HepG2 (cell line): ENCODE results near the gene RFC2. TPM values are rescaled to one million over a fixed set of nuclear protein-coding genes. Genes with fewer than 3 reads are reported as not detected.

Source experiments
- CHD2 ChIP-seq: IDR thresholded peaks from 2 replicates; pipeline ENCODE4 v1.6.1; 2011; ENCODE audit warnings: low read depth, low read length, improper control_type of control experiment
- FOXK2 ChIP-seq: fragments of 450-650 bp; IDR thresholded peaks from 2 replicates; pipeline ENCODE4 v1.6.1; 2016
- GABPB1 ChIP-seq: IDR thresholded peaks from 2 replicates; pipeline ENCODE4 v1.6.1; 2016; ENCODE audit warnings: mild to moderate bottlenecking, missing genetic modification reagents, moderate library complexity, missing compliant biosample characterization
- GLMP ChIP-seq: sonication (generic); formaldehyde crosslinking; IDR thresholded peaks from 2 replicates; pipeline ENCODE4 v1.9.0; 2021; ENCODE audit warnings: missing genetic modification reagents, mild to moderate bottlenecking, borderline replicate concordance
- HNRNPK ChIP-seq: fragments of 200-400 bp; formaldehyde crosslinking; IDR thresholded peaks from 2 replicates; pipeline ENCODE4 v1.6.1; 2018; ENCODE audit warnings: low read length, low read depth, moderate library complexity, mild to moderate bottlenecking; ENCODE audit not compliant: poor library complexity, severe bottlenecking
- KDM6A ChIP-seq: IDR thresholded peaks from 2 replicates; pipeline ENCODE4 v1.6.1; 2016; ENCODE audit warnings: low read depth
- MNT ChIP-seq: fragments of 450-650 bp; IDR thresholded peaks from 2 replicates; pipeline ENCODE4 v1.6.1; 2016
- RNF219 ChIP-seq: sonication (generic); formaldehyde crosslinking; IDR thresholded peaks from 2 replicates; pipeline ENCODE4 v1.5.0; 2020; ENCODE audit warnings: mild to moderate bottlenecking, missing genetic modification reagents
- SMARCE1 ChIP-seq: fragments of 450-650 bp; IDR thresholded peaks from 2 replicates; pipeline ENCODE4 v1.6.1; 2017; ENCODE audit warnings: borderline replicate concordance
- SSRP1 ChIP-seq: IDR thresholded peaks from 2 replicates; pipeline ENCODE4 v1.6.1; 2016; ENCODE audit warnings: control low read depth
- U2AF1 ChIP-seq: fragments of 200-400 bp; formaldehyde crosslinking; optimal IDR thresholded peaks from 2 replicates; pipeline ENCODE3; 2017; ENCODE audit warnings: mild to moderate bottlenecking, low read depth, low read length
- ZNF468 ChIP-seq: sonication (generic); formaldehyde crosslinking; IDR thresholded peaks from 2 replicates; pipeline ENCODE4 v1.8.0; 2022; ENCODE audit warnings: mild to moderate bottlenecking, moderate library complexity, missing genetic modification reagents
- ZNF547 ChIP-seq: sonication (generic); formaldehyde crosslinking; IDR thresholded peaks from 2 replicates; pipeline ENCODE4 v1.5.1; 2020; ENCODE audit warnings: mild to moderate bottlenecking, missing genetic modification reagents
- polyA plus RNA-seq, 8 experiments: library from polyadenylated mRNA; depleted of rRNA in 3 of 8; stranded (reverse) in 7 of 8; unstranded in 1 of 8; fragments of >200 nt; fragmentation: Illumina TruSeq in 4 of 8; extraction: Trizol in 4 of 8; gene quantifications; 2 replicates each; pipeline versions ENCODE4 v1.2.1 to v1.2.3, GENCODE V29; 2011 to 2016; ENCODE audit warnings: low read depth in 4 of 8, missing spikeins in 1 of 8, mixed read lengths in 1 of 8; ENCODE audit not compliant: insufficient read depth in 1 of 8
- total RNA-seq, 5 experiments: library from RNA; depleted of rRNA; stranded (reverse); fragments of >200 nt; fragmentation: Illumina TruSeq; extraction: Trizol; gene quantifications; 2 replicates each; pipeline ENCODE4 v1.2.3, GENCODE V29; 2016; ENCODE audit warnings: low read depth in 1 of 5
- TF ChIP-seq, protein P1 (sequence below): IDR thresholded peaks from 2 replicates; pipeline ENCODE4 v1.6.1; 2016; ENCODE audit warnings: mild to moderate bottlenecking
- TF ChIP-seq, protein P2 (sequence below): sonication (generic); formaldehyde crosslinking; IDR thresholded peaks from 2 replicates; pipeline ENCODE4 v1.4.0; 2020; ENCODE audit warnings: missing genetic modification reagents
- TF ChIP-seq, protein P3 (sequence below): sonication (generic); formaldehyde crosslinking; IDR thresholded peaks from 2 replicates; pipeline ENCODE4 v1.4.0; 2020; ENCODE audit warnings: missing genetic modification reagents
- TF ChIP-seq, protein P4 (sequence below): sonication (generic); formaldehyde crosslinking; IDR thresholded peaks from 2 replicates; pipeline ENCODE4 v1.9.0; 2021; ENCODE audit warnings: missing genetic modification reagents, mild to moderate bottlenecking, borderline replicate concordance

The RFC2 gene
- total and polyA plus RNA-seq, 2 of the 13 experiments (the other 11 are each of a cell fraction or from before 2014, with no cell fraction given), result 14.6 to 43.5 TPM

- no peak for TF ChIP-seq U2AF1
- TF ChIP-seq HNRNPK, result no peak
- TF ChIP-seq, protein P1, sequence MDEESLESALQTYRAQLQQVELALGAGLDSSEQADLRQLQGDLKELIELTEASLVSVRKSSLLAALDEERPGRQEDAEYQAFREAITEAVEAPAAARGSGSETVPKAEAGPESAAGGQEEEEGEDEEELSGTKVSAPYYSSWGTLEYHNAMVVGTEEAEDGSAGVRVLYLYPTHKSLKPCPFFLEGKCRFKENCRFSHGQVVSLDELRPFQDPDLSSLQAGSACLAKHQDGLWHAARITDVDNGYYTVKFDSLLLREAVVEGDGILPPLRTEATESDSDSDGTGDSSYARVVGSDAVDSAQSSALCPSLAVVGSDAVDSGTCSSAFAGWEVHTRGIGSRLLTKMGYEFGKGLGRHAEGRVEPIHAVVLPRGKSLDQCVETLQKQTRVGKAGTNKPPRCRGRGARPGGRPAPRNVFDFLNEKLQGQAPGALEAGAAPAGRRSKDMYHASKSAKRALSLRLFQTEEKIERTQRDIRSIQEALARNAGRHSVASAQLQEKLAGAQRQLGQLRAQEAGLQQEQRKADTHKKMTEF (CRISPR knock-in tag), result peak; percentile 64
- TF ChIP-seq, protein P2, sequence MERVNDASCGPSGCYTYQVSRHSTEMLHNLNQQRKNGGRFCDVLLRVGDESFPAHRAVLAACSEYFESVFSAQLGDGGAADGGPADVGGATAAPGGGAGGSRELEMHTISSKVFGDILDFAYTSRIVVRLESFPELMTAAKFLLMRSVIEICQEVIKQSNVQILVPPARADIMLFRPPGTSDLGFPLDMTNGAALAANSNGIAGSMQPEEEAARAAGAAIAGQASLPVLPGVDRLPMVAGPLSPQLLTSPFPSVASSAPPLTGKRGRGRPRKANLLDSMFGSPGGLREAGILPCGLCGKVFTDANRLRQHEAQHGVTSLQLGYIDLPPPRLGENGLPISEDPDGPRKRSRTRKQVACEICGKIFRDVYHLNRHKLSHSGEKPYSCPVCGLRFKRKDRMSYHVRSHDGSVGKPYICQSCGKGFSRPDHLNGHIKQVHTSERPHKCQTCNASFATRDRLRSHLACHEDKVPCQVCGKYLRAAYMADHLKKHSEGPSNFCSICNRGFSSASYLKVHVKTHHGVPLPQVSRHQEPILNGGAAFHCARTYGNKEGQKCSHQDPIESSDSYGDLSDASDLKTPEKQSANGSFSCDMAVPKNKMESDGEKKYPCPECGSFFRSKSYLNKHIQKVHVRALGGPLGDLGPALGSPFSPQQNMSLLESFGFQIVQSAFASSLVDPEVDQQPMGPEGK, result peak; percentile 71; the same call in 1 of the 2 replicates
- TF ChIP-seq SSRP1 (CRISPR knock-in tag), result no peak
- TF ChIP-seq MNT, result no peak
- TF ChIP-seq FOXK2, result 0 out of 2 replicates have a peak, but pooled peaks have one; percentile 29
- TF ChIP-seq RNF219 (CRISPR knock-in tag), result no peak; the same call in 1 of the 2 replicates
- no peak for TF ChIP-seq GLMP (CRISPR knock-in tag)
- no peak for TF ChIP-seq SMARCE1
- no peak for TF ChIP-seq ZNF547 (CRISPR knock-in tag)
- TF ChIP-seq ZNF468 (CRISPR knock-in tag), result no peak
- 0 out of 2 replicates have a peak, but pooled peaks have one; percentile 34 for TF ChIP-seq GABPB1 (CRISPR knock-in tag)
- TF ChIP-seq, protein P3, sequence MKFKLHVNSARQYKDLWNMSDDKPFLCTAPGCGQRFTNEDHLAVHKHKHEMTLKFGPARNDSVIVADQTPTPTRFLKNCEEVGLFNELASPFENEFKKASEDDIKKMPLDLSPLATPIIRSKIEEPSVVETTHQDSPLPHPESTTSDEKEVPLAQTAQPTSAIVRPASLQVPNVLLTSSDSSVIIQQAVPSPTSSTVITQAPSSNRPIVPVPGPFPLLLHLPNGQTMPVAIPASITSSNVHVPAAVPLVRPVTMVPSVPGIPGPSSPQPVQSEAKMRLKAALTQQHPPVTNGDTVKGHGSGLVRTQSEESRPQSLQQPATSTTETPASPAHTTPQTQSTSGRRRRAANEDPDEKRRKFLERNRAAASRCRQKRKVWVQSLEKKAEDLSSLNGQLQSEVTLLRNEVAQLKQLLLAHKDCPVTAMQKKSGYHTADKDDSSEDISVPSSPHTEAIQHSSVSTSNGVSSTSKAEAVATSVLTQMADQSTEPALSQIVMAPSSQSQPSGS (CRISPR knock-in tag), result peak; percentile 52; the same call in 1 of the 2 replicates
- TF ChIP-seq, protein P4, sequence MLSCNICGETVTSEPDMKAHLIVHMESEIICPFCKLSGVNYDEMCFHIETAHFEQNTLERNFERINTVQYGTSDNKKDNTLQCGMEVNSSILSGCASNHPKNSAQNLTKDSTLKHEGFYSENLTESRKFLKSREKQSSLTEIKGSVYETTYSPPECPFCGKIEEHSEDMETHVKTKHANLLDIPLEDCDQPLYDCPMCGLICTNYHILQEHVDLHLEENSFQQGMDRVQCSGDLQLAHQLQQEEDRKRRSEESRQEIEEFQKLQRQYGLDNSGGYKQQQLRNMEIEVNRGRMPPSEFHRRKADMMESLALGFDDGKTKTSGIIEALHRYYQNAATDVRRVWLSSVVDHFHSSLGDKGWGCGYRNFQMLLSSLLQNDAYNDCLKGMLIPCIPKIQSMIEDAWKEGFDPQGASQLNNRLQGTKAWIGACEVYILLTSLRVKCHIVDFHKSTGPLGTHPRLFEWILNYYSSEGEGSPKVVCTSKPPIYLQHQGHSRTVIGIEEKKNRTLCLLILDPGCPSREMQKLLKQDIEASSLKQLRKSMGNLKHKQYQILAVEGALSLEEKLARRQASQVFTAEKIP (CRISPR knock-in tag), result no peak
- TF ChIP-seq CHD2, result no peak
- TF ChIP-seq KDM6A, result peak; percentile 46
These were observed 40.2 kb upstream of the RFC2 start (continued) for GRCh38 chr7:74294191-74294998.
